ENCODE data around the gene CSTPP1.

Gene CSTPP1

GRCh38 chr11:46963844-46964243 lies 27.3 kb downstream of the CSTPP1 start:
- no peak for DNase-seq (ENCODE audit: low spot score)
- TF ChIP-seq CTCF (IDR thresholded peaks at IDR 0.05; ENCODE audit: extremely low read depth, missing control alignments): no peak

GRCh38 chr11:46966773-46967172 lies 30.2 kb downstream of the CSTPP1 start:
- DNase-seq (ENCODE audit: low spot score): no peak
- no peak for TF ChIP-seq CTCF (IDR thresholded peaks at IDR 0.05; ENCODE audit: extremely low read depth, missing control alignments)

- DNase-seq (ENCODE audit: low spot score): no peak
- no peak for TF ChIP-seq CTCF (IDR thresholded peaks at IDR 0.05; ENCODE audit: extremely low read depth, missing control alignments)
Observed at GRCh38 chr11:46967962-46968361, 31.4 kb downstream of the CSTPP1 start.

GRCh38 chr11:46969379-46969778 lies 32.8 kb downstream of the CSTPP1 start:
- no peak for DNase-seq (ENCODE audit: low spot score)

GRCh38 chr11:46970913-46971625 lies 34.5 kb downstream of the CSTPP1 start:
- TF ChIP-seq CTCF (IDR thresholded peaks at IDR 0.05; ENCODE audit: extremely low read depth, missing control alignments): no peak
- DNase-seq (ENCODE audit: low spot score): no peak

More at GRCh38 chr11:46969379-46969778, 32.8 kb downstream of the CSTPP1 start:
- no peak for TF ChIP-seq CTCF (IDR thresholded peaks at IDR 0.05; ENCODE audit: extremely low read depth, missing control alignments)

GRCh38 chr11:46972343-46972742 lies 35.8 kb downstream of the CSTPP1 start:
- no peak for TF ChIP-seq CTCF (IDR thresholded peaks at IDR 0.05; ENCODE audit: extremely low read depth, missing control alignments)
- DNase-seq (ENCODE audit: low spot score): no peak

GRCh38 chr11:46972821-46973220 lies 36.3 kb downstream of the CSTPP1 start:
- no peak for TF ChIP-seq CTCF (IDR thresholded peaks at IDR 0.05; ENCODE audit: extremely low read depth, missing control alignments)
- no peak for DNase-seq (ENCODE audit: low spot score)
